Measurements from ENCODE around the gene SLC6A7.
A peak's percentile ranks its signal among the peaks of the same experiment; 100 is the strongest.

SLC6A7 gene

GRCh38 chr5:150153483-150153882 is 36.4 kb upstream of the SLC6A7 start:
- Histone ChIP-seq H3K4me1 (ENCODE audit: low read length) (peaks cover 7% of the 10 kb centered on the region), H4K20me1 (ENCODE audit: insufficient read depth, low read length) (no peaks in the 10 kb centered on the region), H3K27ac (ENCODE audit: low read length) (no peak overlapping the region), H3K9me3 (ENCODE audit: insufficient read depth, low read length) (no peaks in the 10 kb centered on the region), H3K79me2 (ENCODE audit: low read length) (no peaks in the 10 kb centered on the region), H2AFZ (ENCODE audit: low read depth, low read length) (no peak overlapping the region), H3K4me3 (ENCODE audit: low read length) (no peak overlapping the region), H3K27me3 (ENCODE audit: low read depth, low read length) (no peaks in the 10 kb centered on the region), H3K36me3 (replicated peaks; ENCODE audit: low read depth, low read length) (no peaks in the 10 kb centered on the region), H3K4me2 (ENCODE audit: low read length) (no peak overlapping the region), H3K9ac (ENCODE audit: low read length) (no peak overlapping the region)
- TF ChIP-seq CTCF (IDR thresholded peaks at IDR 0.05; ENCODE audit: low read depth, low read length) (no peak), EZH2phosphoT487 (IDR thresholded peaks at IDR 0.05; ENCODE audit: low read depth) (no peak)

GRCh38 chr5:150153957-150154617 is 35.8 kb upstream of the SLC6A7 start:
- H3K4me2 ChIP-seq (ENCODE audit: low read length) = no peak overlapping the region; the same call in 1 of the 2 replicates
- no peaks in the 10 kb centered on the region for H4K20me1 ChIP-seq (ENCODE audit: insufficient read depth, low read length)
- TF ChIP-seq CTCF (IDR thresholded peaks at IDR 0.05; ENCODE audit: low read depth, low read length) (no peak), EZH2phosphoT487 (IDR thresholded peaks at IDR 0.05; ENCODE audit: low read depth) (no peak)
- no peak overlapping the region for H3K4me3 ChIP-seq (ENCODE audit: low read length)
- no peaks in the 10 kb centered on the region for H3K79me2 ChIP-seq (ENCODE audit: low read length)
- H2AFZ ChIP-seq (ENCODE audit: low read depth, low read length) = 0 out of 2 replicates have a peak overlapping the region, but pooled peaks have one; percentile 44
- peaks cover 7% of the 10 kb centered on the region for H3K4me1 ChIP-seq (ENCODE audit: low read length)
- H3K9ac ChIP-seq (ENCODE audit: low read length) = no peak overlapping the region
- H3K27me3 ChIP-seq (ENCODE audit: low read depth, low read length) = no peaks in the 10 kb centered on the region
- H3K27ac ChIP-seq (ENCODE audit: low read length) = no peak overlapping the region
- no peaks in the 10 kb centered on the region for H3K36me3 ChIP-seq (replicated peaks; ENCODE audit: low read depth, low read length)
- H3K9me3 ChIP-seq (ENCODE audit: insufficient read depth, low read length) = no peaks in the 10 kb centered on the region

GRCh38 chr5:150154618-150155128 is 35.2 kb upstream of the SLC6A7 start:
- H3K27ac ChIP-seq (ENCODE audit: low read length) = no peak overlapping the region
- H3K27me3 ChIP-seq (ENCODE audit: low read depth, low read length) = no peaks in the 10 kb centered on the region
- TF ChIP-seq EZH2phosphoT487 (IDR thresholded peaks at IDR 0.05; ENCODE audit: low read depth) (no peak), CTCF (IDR thresholded peaks at IDR 0.05; ENCODE audit: low read depth, low read length) (no peak)
- peaks cover 7% of the 10 kb centered on the region for H3K4me1 ChIP-seq (ENCODE audit: low read length)
- 0 out of 2 replicates have a peak overlapping the region, but pooled peaks have one; percentile 44 for H2AFZ ChIP-seq (ENCODE audit: low read depth, low read length)
- no peaks in the 10 kb centered on the region for H3K9me3 ChIP-seq (ENCODE audit: insufficient read depth, low read length)
- no peak overlapping the region for H3K4me3 ChIP-seq (ENCODE audit: low read length)
- no peaks in the 10 kb centered on the region for H3K79me2 ChIP-seq (ENCODE audit: low read length)
- no peak overlapping the region for H3K9ac ChIP-seq (ENCODE audit: low read length)
- no peaks in the 10 kb centered on the region for H3K36me3 ChIP-seq (replicated peaks; ENCODE audit: low read depth, low read length)
- no peaks in the 10 kb centered on the region for H4K20me1 ChIP-seq (ENCODE audit: insufficient read depth, low read length)
- peak overlapping the region; percentile 12; the same call in 1 of the 2 replicates for H3K4me2 ChIP-seq (ENCODE audit: low read length)

GRCh38 chr5:150155258-150156026 is 34.4 kb upstream of the SLC6A7 start, which contains the start of gene PDGFRB:
Gene PDGFRB (minus strand): TSS chr5:150155845. CDS start chr5:150137047, 18,798 bp downstream.
- H3K79me2 ChIP-seq (ENCODE audit: low read length) = no peaks in the 10 kb centered on the region
- no peaks in the 10 kb centered on the region for H3K9me3 ChIP-seq (ENCODE audit: insufficient read depth, low read length)
- TF ChIP-seq EZH2phosphoT487 (IDR thresholded peaks at IDR 0.05; ENCODE audit: low read depth) (no peak), CTCF (IDR thresholded peaks at IDR 0.05; ENCODE audit: low read depth, low read length) (no peak)
- peak within 1 kb of the TSS; percentile 61 for H3K9ac ChIP-seq (ENCODE audit: low read length)
- peaks cover 11% of the 10 kb centered on the region for H3K4me1 ChIP-seq (ENCODE audit: low read length)
- H3K27me3 ChIP-seq (ENCODE audit: low read depth, low read length) = no peaks in the 10 kb centered on the region
- H3K4me3 ChIP-seq (ENCODE audit: low read length) = peak within 1 kb of the TSS; percentile 81
- H2AFZ ChIP-seq (ENCODE audit: low read depth, low read length) = peak within 1 kb of the TSS; percentile 74; the same call in 1 of the 2 replicates
- H3K36me3 ChIP-seq (replicated peaks; ENCODE audit: low read depth, low read length) = no peaks in the 10 kb centered on the region
- H3K27ac ChIP-seq (ENCODE audit: low read length) = no peak within 1 kb of the TSS
- no peaks in the 10 kb centered on the region for H4K20me1 ChIP-seq (ENCODE audit: insufficient read depth, low read length)
- peak within 1 kb of the TSS; percentile 97 for H3K4me2 ChIP-seq (ENCODE audit: low read length)
